Activated B cell treated with CpG ODN at 0.5 μM for 24 hours (primary cell): Measurements from ENCODE around the gene CLEC1A. TPM values are rescaled to one million over a fixed set of nuclear protein-coding genes. Genes with fewer than 3 reads are reported as not detected.

Experiments
- ATAC-seq: fragments of 200-7000 bp; cut with Tn5 transposase; one replicate; pipeline ENCODE4 v1.10.0; 2021; ENCODE audit warnings: low read depth, mild to moderate bottlenecking, moderate library complexity
- CTCF ChIA-PET: fragments of 350-600 bp; sonication (Branson Sonifier 250); formaldehyde crosslinking; loops from one replicate; lab custom pipeline; 2021; ENCODE audit warnings: antibody characterized with exemption; lab: Charles Lee
- POLR2A ChIA-PET: fragments of 350-600 bp; sonication (Branson Sonifier 250); formaldehyde crosslinking; loops from one replicate; lab custom pipeline; 2021; ENCODE audit warnings: antibody characterized with exemption; lab: Charles Lee
- DNase-seq: peaks from one replicate; pipeline ENCODE4 v3.0.0; 2022
- H3K27ac Mint-ChIP-seq: one replicate; pipeline ENCODE4 v1.8.0; 2020; ENCODE audit warnings: mixed read lengths
- H3K27me3 Mint-ChIP-seq: one replicate; pipeline ENCODE4 v1.8.0; 2021; ENCODE audit warnings: mixed read lengths
- H3K36me3 Mint-ChIP-seq: one replicate; pipeline ENCODE4 v1.8.0; 2021; ENCODE audit warnings: low read depth, mixed read lengths
- H3K4me1 Mint-ChIP-seq: one replicate; pipeline ENCODE4 v1.8.0; 2021; ENCODE audit warnings: mixed read lengths
- H3K4me3 Mint-ChIP-seq: one replicate; pipeline ENCODE4 v1.8.0; 2020; ENCODE audit warnings: mild to moderate bottlenecking, mixed read lengths
- H3K9me3 Mint-ChIP-seq: one replicate; pipeline ENCODE4 v1.8.0; 2020; ENCODE audit warnings: mixed read lengths
- CTCF ChIP-seq: fragments of 200-600 bp; IDR thresholded peaks from one replicate; pipeline ENCODE4 v1.8.0; 2022; ENCODE audit warnings: antibody characterized with exemption, mild to moderate bottlenecking
- intact Hi-C: fragments of 100-400 bp; cut with micrococcal nuclease; formaldehyde crosslinking; loops from one replicate; pipeline ENCODE4 v1.15.1; 2024
- total RNA-seq: library from RNA; stranded (reverse); gene quantifications from 2 replicates; pipeline ENCODE4 v1.2.3, GENCODE V29; 2022

The CLEC1A gene
- total RNA-seq, 1 donor from 2014 or later, result not detected

- ChIA-PET CTCF (no interaction called here), POLR2A (no interaction called here)
- intact Hi-C loops, result no loop called here
- ATAC-seq, result no peak
- Mint-ChIP-seq H3K36me3 (no peaks in the 10 kb centered on the region), H3K4me1 (peaks cover 22% of the 10 kb centered on the region), H3K9me3 (no peaks in the 10 kb centered on the region), H3K27ac (no peak overlapping the region), H3K4me3 (no peak overlapping the region), H3K27me3 (peaks cover 38% of the 10 kb centered on the region)
- no peak for DNase-seq
- TF ChIP-seq CTCF, result no peak
These were observed 27.6 kb upstream of the CLEC1A start for GRCh38 chr12:10126413-10126812.

- H3K36me3 Mint-ChIP-seq, result no peaks in the 10 kb centered on the region
- peaks cover 5% of the 10 kb centered on the region for H3K9me3 Mint-ChIP-seq
- TF ChIP-seq CTCF, result no peak
- no peak overlapping the region for H3K4me3 Mint-ChIP-seq
- peaks cover 32% of the 10 kb centered on the region for H3K27me3 Mint-ChIP-seq
- no peaks in the 10 kb centered on the region for H3K4me1 Mint-ChIP-seq
- CTCF ChIA-PET, result no interaction called here
- POLR2A ChIA-PET, result no interaction called here
- H3K27ac Mint-ChIP-seq, result no peak overlapping the region
- ATAC-seq (no peak), DNase-seq (no peak)
- intact Hi-C loops, result no loop called here
These were observed 23.9 kb upstream of the CLEC1A start for GRCh38 chr12:10122689-10123088.

GRCh38 chr12:10121278-10121677, 22.5 kb upstream of the CLEC1A start:
- intact Hi-C loops, result no loop called here
- TF ChIP-seq CTCF, result no peak
- H3K27me3 Mint-ChIP-seq, result peaks cover 25% of the 10 kb centered on the region
- no peak overlapping the region for H3K27ac Mint-ChIP-seq
- no peak for ATAC-seq
- H3K4me3 Mint-ChIP-seq, result no peak overlapping the region
- DNase-seq, result no peak
- no peaks in the 10 kb centered on the region for H3K4me1 Mint-ChIP-seq
- no peaks in the 10 kb centered on the region for H3K36me3 Mint-ChIP-seq
- H3K9me3 Mint-ChIP-seq, result peaks cover 5% of the 10 kb centered on the region
- CTCF ChIA-PET, result interaction anchor here (0.5 kb wide), 1 partner anchor 8 kb away, joined by 3 read pairs; the partner anchor contains the start of gene CLEC7A
- POLR2A ChIA-PET, result no interaction called here

- no peak for ATAC-seq
- TF ChIP-seq CTCF, result no peak
- intact Hi-C loops, result no loop called here
- no peaks in the 10 kb centered on the region for H3K4me1 Mint-ChIP-seq
- no peaks in the 10 kb centered on the region for H3K36me3 Mint-ChIP-seq
- ChIA-PET POLR2A (no interaction called here), CTCF (no interaction called here)
- no peak overlapping the region for H3K27ac Mint-ChIP-seq
- peaks cover 17% of the 10 kb centered on the region for H3K27me3 Mint-ChIP-seq
- peaks cover 5% of the 10 kb centered on the region for H3K9me3 Mint-ChIP-seq
- no peak for DNase-seq
- H3K4me3 Mint-ChIP-seq, result no peak overlapping the region
These were observed 20.3 kb upstream of the CLEC1A start for GRCh38 chr12:10119066-10119465.

GRCh38 chr12:10115890-10116289, 17.1 kb upstream of the CLEC1A start:
- Mint-ChIP-seq H3K36me3 (no peaks in the 10 kb centered on the region), H3K4me1 (no peaks in the 10 kb centered on the region), H3K27me3 (peaks cover 14% of the 10 kb centered on the region), H3K9me3 (peaks cover 5% of the 10 kb centered on the region), H3K27ac (no peak overlapping the region), H3K4me3 (no peak overlapping the region)
- TF ChIP-seq CTCF, result no peak
- ATAC-seq (no peak), DNase-seq (no peak)
- intact Hi-C loops, result no loop called here
- ChIA-PET CTCF (no interaction called here), POLR2A (no interaction called here)
